HepG2 (cell line): ENCODE data around the gene CAPN15. TPM values are rescaled to one million over a fixed set of nuclear protein-coding genes. Genes with fewer than 3 reads are reported as not detected.

ENCODE experiments used
- AGO1 ChIP-seq: fragments of 200-400 bp; formaldehyde crosslinking; IDR thresholded peaks from 2 replicates; pipeline ENCODE4 v1.6.1; 2017; ENCODE audit warnings: mild to moderate bottlenecking, low read depth, low read length, moderate library complexity; ENCODE audit not compliant: poor library complexity, severe bottlenecking
- BORCS8-MEF2B ChIP-seq: sonication (generic); formaldehyde crosslinking; IDR thresholded peaks from 2 replicates; pipeline ENCODE4 v1.8.0; 2022; ENCODE audit warnings: mild to moderate bottlenecking, missing genetic modification reagents
- CEBPG ChIP-seq: IDR thresholded peaks from 2 replicates; pipeline ENCODE4 v1.6.1; 2016
- HNF4A ChIP-seq: sonication (generic); formaldehyde crosslinking; IDR thresholded peaks from 2 replicates; pipeline ENCODE4 v1.4.0; 2020; ENCODE audit warnings: missing genetic modification reagents
- HNF4G ChIP-seq, 2 experiments: sonication (generic) in 1 of 2; formaldehyde crosslinking in 1 of 2; IDR thresholded peaks; 2 replicates each; pipeline versions ENCODE4 v1.4.0 to v1.6.1; 2011 to 2020; ENCODE audit warnings: borderline replicate concordance in 2 of 2, low read depth in 2 of 2, mild to moderate bottlenecking in 2 of 2, low read length in 1 of 2, missing genetic modification reagents in 1 of 2, moderate library complexity in 1 of 2
- IKZF5 ChIP-seq: IDR thresholded peaks from 2 replicates; pipeline ENCODE4 v1.6.1; 2018; ENCODE audit warnings: missing genetic modification reagents, mild to moderate bottlenecking, missing compliant biosample characterization
- MED8 ChIP-seq: sonication (generic); formaldehyde crosslinking; IDR thresholded peaks from 2 replicates; pipeline ENCODE4 v1.8.1; 2023; ENCODE audit warnings: mild to moderate bottlenecking, missing genetic modification reagents; ENCODE audit not compliant: insufficient replicate concordance
- POLR2A ChIP-seq, 2 experiments: IDR thresholded peaks; 2 replicates each; pipeline ENCODE4 v1.6.1; 2011; ENCODE audit warnings: low read depth in 2 of 2, low read length in 2 of 2, mild to moderate bottlenecking in 1 of 2, moderate library complexity in 1 of 2; ENCODE audit not compliant: insufficient read depth in 1 of 2
- POLR2G ChIP-seq: fragments of 200-400 bp; formaldehyde crosslinking; IDR thresholded peaks from 2 replicates; pipeline ENCODE4 v1.6.1; 2018; ENCODE audit warnings: mild to moderate bottlenecking, low read depth, low read length, moderate library complexity
- SMC3 ChIP-seq: IDR thresholded peaks from 2 replicates; pipeline ENCODE4 v1.6.1; 2011; ENCODE audit warnings: low read length, improper control_type of control experiment
- SOX5 ChIP-seq: IDR thresholded peaks from 2 replicates; pipeline ENCODE4 v1.6.1; 2016; ENCODE audit warnings: borderline replicate concordance
- SUZ12 ChIP-seq: fragments of 150-350 bp; IDR thresholded peaks from 2 replicates; pipeline ENCODE4 v1.6.1; 2014; ENCODE audit warnings: low read depth, low read length
- TAF1 ChIP-seq: sonication (generic); formaldehyde crosslinking; IDR thresholded peaks from 2 replicates; pipeline ENCODE4 v1.4.0; 2020; ENCODE audit warnings: missing genetic modification reagents
- ZNF263 ChIP-seq: sonication (generic); formaldehyde crosslinking; IDR thresholded peaks from 2 replicates; pipeline ENCODE4 v1.4.0; 2020; ENCODE audit warnings: missing genetic modification reagents
- ZNF326 ChIP-seq: sonication (generic); formaldehyde crosslinking; IDR thresholded peaks from 2 replicates; pipeline ENCODE4 v1.4.0; 2020; ENCODE audit warnings: missing genetic modification reagents, borderline replicate concordance
- ZNF34 ChIP-seq: sonication (generic); formaldehyde crosslinking; IDR thresholded peaks from 2 replicates; pipeline ENCODE4 v1.4.0; 2020; ENCODE audit warnings: mild to moderate bottlenecking, missing genetic modification reagents, borderline replicate concordance
- ZNF616 ChIP-seq: sonication (generic); formaldehyde crosslinking; IDR thresholded peaks from 2 replicates; pipeline ENCODE4 v1.5.0; 2020; ENCODE audit warnings: low read depth, mild to moderate bottlenecking, missing genetic modification reagents
- ZNF790 ChIP-seq: sonication (generic); formaldehyde crosslinking; IDR thresholded peaks from 2 replicates; pipeline ENCODE4 v1.8.0; 2022; ENCODE audit warnings: missing genetic modification reagents, mild to moderate bottlenecking, borderline replicate concordance
- polyA plus RNA-seq, 8 experiments: library from polyadenylated mRNA; depleted of rRNA in 3 of 8; stranded (reverse) in 7 of 8; unstranded in 1 of 8; fragments of >200 nt; fragmentation: Illumina TruSeq in 4 of 8; extraction: Trizol in 4 of 8; gene quantifications; 2 replicates each; pipeline versions ENCODE4 v1.2.1 to v1.2.3, GENCODE V29; 2011 to 2016; ENCODE audit warnings: low read depth in 4 of 8, missing spikeins in 1 of 8, mixed read lengths in 1 of 8; ENCODE audit not compliant: insufficient read depth in 1 of 8
- total RNA-seq, 5 experiments: library from RNA; depleted of rRNA; stranded (reverse); fragments of >200 nt; fragmentation: Illumina TruSeq; extraction: Trizol; gene quantifications; 2 replicates each; pipeline ENCODE4 v1.2.3, GENCODE V29; 2016; ENCODE audit warnings: low read depth in 1 of 5
- TF ChIP-seq, protein P1 (sequence below): sonication (generic); formaldehyde crosslinking; IDR thresholded peaks from 2 replicates; pipeline ENCODE4 v1.4.0; 2020; ENCODE audit warnings: mild to moderate bottlenecking, missing genetic modification reagents
- TF ChIP-seq, protein P2 (sequence below), 2 experiments: sonication (generic) in 1 of 2; formaldehyde crosslinking in 1 of 2; IDR thresholded peaks; 2 replicates each; pipeline versions ENCODE4 v1.4.0 to v1.6.1; 2018 to 2020; ENCODE audit warnings: missing genetic modification reagents in 2 of 2, borderline replicate concordance in 1 of 2, low read depth in 1 of 2, mild to moderate bottlenecking in 1 of 2, missing biosample characterization in 1 of 2
- TF ChIP-seq, protein P3 (sequence below): sonication (generic); formaldehyde crosslinking; IDR thresholded peaks from 2 replicates; pipeline ENCODE4 v1.5.1; 2020; ENCODE audit warnings: missing genetic modification reagents, mild to moderate bottlenecking, borderline replicate concordance
- TF ChIP-seq, protein P4 (sequence below): IDR thresholded peaks from 2 replicates; pipeline ENCODE4 v1.6.1; 2016; ENCODE audit warnings: mild to moderate bottlenecking

CAPN15 gene
- total and polyA plus RNA-seq, 2 of the 13 experiments (the other 11 are each of a cell fraction or from before 2014, with no cell fraction given): 14.9 to 24.5 TPM

- TF ChIP-seq, protein P1, sequence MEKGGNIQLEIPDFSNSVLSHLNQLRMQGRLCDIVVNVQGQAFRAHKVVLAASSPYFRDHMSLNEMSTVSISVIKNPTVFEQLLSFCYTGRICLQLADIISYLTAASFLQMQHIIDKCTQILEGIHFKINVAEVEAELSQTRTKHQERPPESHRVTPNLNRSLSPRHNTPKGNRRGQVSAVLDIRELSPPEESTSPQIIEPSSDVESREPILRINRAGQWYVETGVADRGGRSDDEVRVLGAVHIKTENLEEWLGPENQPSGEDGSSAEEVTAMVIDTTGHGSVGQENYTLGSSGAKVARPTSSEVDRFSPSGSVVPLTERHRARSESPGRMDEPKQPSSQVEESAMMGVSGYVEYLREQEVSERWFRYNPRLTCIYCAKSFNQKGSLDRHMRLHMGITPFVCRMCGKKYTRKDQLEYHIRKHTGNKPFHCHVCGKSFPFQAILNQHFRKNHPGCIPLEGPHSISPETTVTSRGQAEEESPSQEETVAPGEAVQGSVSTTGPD (CRISPR knock-in tag): no peak
- TF ChIP-seq SUZ12: no peak
- TF ChIP-seq MED8 (CRISPR knock-in tag): no peak
- TF ChIP-seq IKZF5 (CRISPR knock-in tag): no peak
- TF ChIP-seq HNF4G (IDR thresholded peaks at IDR 0.05; ENCODE audit: borderline replicate concordance, low read depth, low read length): no peak
- no peak for TF ChIP-seq HNF4G (CRISPR knock-in tag; IDR thresholded peaks at IDR 0.05; ENCODE audit: borderline replicate concordance, low read depth)
- no peak for TF ChIP-seq BORCS8-MEF2B
- TF ChIP-seq TAF1 (CRISPR knock-in tag): peak; percentile 18; the same call in 1 of the 2 replicates
- TF ChIP-seq ZNF263 (CRISPR knock-in tag): no peak
- peak; percentile 24; the same call in 1 of the 2 replicates for TF ChIP-seq CEBPG
- TF ChIP-seq POLR2G: peak; percentile 25; the same call in 1 of the 2 replicates
- TF ChIP-seq ZNF616 (CRISPR knock-in tag): no peak
- TF ChIP-seq ZNF326 (CRISPR knock-in tag): peak; percentile 93
- no peak for TF ChIP-seq SOX5 (CRISPR knock-in tag)
- no peak for TF ChIP-seq ZNF34 (CRISPR knock-in tag)
- peak in 1 of 2 experiments; percentile 67; a peak in 3 of 4 replicates for TF ChIP-seq POLR2A (IDR thresholded peaks at IDR 0.05; ENCODE audit: insufficient read depth in 1 of 2, low read depth in 2 of 2, low read length in 2 of 2)
- TF ChIP-seq, protein P2, sequence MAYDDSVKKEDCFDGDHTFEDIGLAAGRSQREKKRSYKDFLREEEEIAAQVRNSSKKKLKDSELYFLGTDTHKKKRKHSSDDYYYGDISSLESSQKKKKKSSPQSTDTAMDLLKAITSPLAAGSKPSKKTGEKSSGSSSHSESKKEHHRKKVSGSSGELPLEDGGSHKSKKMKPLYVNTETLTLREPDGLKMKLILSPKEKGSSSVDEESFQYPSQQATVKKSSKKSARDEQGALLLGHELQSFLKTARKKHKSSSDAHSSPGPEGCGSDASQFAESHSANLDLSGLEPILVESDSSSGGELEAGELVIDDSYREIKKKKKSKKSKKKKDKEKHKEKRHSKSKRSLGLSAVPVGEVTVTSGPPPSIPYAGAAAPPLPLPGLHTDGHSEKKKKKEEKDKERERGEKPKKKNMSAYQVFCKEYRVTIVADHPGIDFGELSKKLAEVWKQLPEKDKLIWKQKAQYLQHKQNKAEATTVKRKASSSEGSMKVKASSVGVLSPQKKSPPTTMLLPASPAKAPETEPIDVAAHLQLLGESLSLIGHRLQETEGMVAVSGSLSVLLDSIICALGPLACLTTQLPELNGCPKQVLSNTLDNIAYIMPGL (CRISPR knock-in tag; IDR thresholded peaks at IDR 0.05; ENCODE audit: borderline replicate concordance in 1 of 2, low read depth in 1 of 2): 0 out of 4 replicates have a peak, but pooled peaks of 1 of the 2 experiments have one; percentile 11
- TF ChIP-seq, protein P3, sequence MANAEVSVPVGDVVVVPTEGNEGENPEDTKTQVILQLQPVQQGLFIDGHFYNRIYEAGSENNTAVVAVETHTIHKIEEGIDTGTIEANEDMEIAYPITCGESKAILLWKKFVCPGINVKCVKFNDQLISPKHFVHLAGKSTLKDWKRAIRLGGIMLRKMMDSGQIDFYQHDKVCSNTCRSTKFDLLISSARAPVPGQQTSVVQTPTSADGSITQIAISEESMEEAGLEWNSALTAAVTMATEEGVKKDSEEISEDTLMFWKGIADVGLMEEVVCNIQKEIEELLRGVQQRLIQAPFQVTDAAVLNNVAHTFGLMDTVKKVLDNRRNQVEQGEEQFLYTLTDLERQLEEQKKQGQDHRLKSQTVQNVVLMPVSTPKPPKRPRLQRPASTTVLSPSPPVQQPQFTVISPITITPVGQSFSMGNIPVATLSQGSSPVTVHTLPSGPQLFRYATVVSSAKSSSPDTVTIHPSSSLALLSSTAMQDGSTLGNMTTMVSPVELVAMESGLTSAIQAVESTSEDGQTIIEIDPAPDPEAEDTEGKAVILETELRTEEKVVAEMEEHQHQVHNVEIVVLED (CRISPR knock-in tag): no peak
- no peak for TF ChIP-seq HNF4A (CRISPR knock-in tag)
- TF ChIP-seq AGO1: peak; percentile 98
- TF ChIP-seq SMC3: no peak
- no peak for TF ChIP-seq ZNF790 (CRISPR knock-in tag)
- TF ChIP-seq, protein P4, sequence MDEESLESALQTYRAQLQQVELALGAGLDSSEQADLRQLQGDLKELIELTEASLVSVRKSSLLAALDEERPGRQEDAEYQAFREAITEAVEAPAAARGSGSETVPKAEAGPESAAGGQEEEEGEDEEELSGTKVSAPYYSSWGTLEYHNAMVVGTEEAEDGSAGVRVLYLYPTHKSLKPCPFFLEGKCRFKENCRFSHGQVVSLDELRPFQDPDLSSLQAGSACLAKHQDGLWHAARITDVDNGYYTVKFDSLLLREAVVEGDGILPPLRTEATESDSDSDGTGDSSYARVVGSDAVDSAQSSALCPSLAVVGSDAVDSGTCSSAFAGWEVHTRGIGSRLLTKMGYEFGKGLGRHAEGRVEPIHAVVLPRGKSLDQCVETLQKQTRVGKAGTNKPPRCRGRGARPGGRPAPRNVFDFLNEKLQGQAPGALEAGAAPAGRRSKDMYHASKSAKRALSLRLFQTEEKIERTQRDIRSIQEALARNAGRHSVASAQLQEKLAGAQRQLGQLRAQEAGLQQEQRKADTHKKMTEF (CRISPR knock-in tag): no peak
Observed at GRCh38 chr16:523097-523741, 4.3 kb upstream of the CAPN15 start (continued).
